Hematopoietic multipotent progenitor cell treated with erythropoietin and hydrocortisone succinate and interleukin-3 and kit ligand, for 17 days (in vitro differentiated cells): ENCODE results near the gene OR6B1.

Source experiments
- DNase-seq: peaks from one replicate; pipeline ENCODE4 v3.0.0-alpha.2; 2015; ENCODE audit warnings: low spot score

OR6B1 gene

GRCh38 chr7:144000020-144000419 lies at the start of gene OR6B1:
OR6B1 (plus strand) TSS chr7:144000320; CDS start chr7:144003997, 3,677 bp downstream.
- no peak for DNase-seq

DNA sequence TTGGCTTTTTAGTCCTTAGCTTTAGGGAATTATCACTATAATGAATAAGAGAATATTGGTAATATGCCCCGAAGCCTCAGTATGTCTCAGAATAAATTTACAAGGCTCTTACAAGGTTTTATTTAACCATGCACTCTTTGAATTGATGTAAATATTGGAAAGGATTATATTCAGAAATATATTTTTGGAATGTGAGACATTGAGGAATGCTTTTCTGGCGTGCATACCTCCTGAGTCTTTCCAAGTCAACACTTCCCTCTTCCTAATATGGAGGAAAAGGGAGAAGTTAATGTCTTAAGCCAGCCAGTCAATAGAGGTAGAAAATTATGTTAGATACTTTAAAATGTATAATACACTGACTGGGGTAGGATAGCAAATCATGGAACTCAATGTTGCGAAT lies 46.7 kb upstream of the OR6B1 start:
- DNase-seq = no peak

DNA sequence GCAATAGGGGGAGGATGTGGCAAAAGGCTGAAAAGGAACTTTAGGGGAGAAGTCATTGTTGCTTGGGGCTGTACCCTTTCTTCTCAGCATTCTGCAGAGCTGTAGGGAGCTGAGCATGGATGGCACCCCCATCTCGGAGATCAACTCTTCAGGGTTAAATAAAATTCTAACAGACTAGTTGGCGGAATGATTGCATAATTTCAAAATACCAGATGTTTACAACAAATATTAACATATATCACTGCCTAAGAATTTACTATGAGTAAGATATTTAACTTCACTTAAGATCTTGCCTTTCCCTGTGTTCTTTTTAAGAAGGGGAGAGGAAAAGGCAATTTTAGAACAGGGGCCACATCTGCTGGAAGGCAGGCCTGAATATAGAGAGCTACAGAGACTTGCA lies 46.0 kb upstream of the OR6B1 start:
- no peak for DNase-seq

DNA sequence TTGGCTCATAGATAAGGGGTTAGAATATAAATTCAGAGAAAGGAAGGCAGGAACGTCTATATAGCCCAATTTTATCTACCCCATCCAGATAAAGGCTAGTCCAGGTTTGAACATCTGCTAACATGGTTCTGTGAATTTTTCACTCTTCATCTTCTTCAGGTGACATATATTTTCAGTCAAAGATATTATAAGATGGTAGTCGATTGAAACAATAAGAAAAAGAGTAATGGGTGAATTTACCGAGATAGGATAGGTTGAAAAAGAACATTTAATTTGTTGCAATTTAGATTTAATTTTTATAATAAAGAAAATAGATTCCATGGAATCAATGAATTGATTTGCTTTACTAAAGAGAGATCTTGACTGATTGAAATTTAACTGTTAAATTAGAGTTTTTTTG lies 45.6 kb upstream of the OR6B1 start, which contains the start of gene OR2F1:
Gene OR2F1, plus strand, starts transcription at position 301 of the 400 bp plus-strand sequence. CDS start 5,127 bp downstream, outside the sequence.
- no peak for DNase-seq

- no peak for DNase-seq
These were observed 41.3 kb upstream of the OR6B1 start for GRCh38 chr7:143958781-143959180.

DNA sequence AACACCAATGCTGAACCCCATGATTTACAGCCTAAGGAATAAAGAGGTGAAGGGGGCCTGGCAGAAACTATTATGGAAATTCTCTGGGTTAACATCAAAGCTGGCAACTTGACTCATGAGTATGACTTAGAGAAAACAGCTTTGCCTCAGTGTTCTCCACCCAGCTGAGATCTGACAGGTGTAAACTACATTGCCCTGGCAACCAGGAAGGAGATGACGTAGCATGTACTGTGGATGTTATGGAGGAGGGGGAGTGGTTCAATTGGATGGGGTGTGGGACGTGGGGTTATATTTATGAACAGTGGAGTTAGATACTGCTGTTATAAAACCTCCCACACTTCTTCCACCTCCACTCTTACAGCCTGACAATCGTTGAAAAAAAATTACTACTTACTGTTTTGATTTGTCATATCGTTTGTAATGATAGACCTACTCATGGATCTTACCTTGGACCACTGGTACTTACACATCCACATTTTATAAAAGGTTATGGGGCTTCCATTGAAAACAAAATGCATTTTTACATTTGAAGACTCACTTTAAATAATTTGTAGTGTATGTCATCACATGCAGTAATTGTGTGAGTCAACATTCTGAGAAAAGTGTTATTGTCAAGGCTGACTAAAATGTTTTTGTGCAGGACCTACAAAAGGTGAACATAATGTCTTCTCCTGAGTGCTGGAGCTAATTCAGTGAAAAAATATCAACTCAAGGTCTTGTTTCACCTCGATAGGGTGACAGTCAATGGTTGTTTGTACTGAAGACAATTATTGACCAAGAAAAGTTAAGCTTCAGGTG lies 39.1 kb upstream of the OR6B1 start:
- no peak for DNase-seq

DNA sequence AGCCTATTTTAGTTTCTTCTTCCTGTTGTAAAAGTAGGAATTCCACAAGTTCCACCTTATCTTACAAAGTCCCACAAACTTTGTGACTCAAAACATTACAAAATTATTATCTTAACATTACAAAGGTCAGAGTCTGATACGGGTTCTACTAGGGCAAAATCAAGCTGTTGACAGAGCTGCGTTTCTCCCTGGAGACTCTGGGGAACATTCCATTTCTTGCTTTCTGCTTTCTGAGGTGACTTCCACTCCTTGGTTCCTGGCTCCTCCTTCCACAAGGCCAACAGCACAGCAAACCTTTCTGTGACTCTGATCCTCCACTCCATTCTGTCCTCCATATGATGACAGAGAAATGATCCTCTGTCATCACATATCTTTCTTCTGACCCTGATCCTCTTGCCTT lies 34.8 kb upstream of the OR6B1 start:
- DNase-seq = no peak

DNA sequence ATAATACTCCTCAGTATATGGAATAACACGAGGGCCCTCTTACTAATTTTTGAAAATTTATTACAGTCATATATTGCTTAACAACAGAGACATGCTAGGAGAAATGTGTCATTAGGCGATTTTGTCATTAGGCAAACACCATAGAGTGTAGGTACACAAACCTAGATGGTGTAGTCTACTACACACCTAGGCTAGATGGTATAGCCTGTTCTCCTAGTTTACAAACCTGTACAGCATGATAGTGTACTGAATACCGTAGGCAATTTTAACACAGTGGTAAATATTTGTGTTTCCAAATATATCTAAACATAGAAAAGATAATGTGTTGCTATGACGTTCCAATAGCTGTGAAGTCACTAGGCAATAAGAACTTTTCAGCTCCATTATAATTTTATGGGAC lies 32.7 kb upstream of the OR6B1 start:
- no peak for DNase-seq

GRCh38 chr7:143973870-143974416 lies 26.2 kb upstream of the OR6B1 start:
- no peak for DNase-seq

DNA sequence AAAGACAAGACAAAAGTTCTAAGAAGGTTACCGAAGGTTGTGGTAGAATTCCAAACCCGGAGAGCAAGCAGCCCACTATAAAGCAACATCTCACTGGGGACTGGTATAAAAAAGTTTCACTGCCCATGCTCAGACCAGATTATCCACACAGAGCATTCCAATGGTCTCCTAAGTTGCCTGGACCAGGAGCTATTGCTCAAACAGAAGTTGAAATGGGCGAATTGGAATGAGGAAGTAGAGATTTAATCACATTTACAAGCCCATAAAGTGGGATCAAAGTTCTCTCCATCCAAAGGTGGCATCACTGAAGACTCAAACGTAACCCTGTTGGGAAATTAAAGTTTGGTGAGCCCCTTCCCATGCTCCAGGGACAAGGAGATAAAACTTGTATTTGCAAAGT lies 25.7 kb upstream of the OR6B1 start:
- no peak for DNase-seq

DNA sequence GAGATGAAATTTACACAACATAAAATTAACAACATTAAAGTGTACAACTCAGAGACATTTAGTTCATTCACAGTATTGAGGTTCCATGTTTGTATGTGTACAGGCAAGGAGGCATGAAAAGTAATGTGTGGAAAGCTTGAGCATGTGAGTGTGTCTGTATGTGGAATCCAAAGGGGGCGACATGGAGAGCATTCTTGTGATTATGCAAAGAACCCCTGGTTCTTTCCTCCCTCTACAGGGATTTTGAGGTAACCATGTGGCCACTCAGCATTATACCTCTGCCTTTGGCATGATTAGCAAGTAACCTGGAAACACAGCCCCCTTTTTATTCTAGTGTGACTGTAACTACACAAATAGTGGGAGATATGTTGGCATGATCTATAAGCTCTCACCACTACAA lies 24.5 kb upstream of the OR6B1 start:
- DNase-seq = no peak

DNA sequence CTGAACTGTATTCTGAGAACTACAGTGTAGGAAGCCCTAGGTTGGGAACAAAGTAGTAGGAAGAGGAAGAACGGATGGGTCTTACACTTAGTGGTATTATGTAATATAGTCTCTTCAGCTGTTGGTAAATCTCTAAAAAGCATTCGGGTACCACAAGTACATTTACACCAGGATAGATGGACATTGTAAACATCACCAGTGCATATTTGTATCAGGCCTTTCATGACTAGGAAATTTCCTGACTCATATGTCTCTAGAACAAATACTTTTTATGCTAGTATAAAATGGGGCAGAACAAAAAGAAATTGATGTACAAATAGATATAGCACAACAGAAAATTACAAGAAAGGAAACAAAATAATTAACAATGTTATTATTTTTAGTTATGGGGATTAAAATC lies 21.5 kb upstream of the OR6B1 start:
- no peak for DNase-seq

GRCh38 chr7:143979359-143979758 lies 20.8 kb upstream of the OR6B1 start:
- no peak for DNase-seq

- DNase-seq = no peak
These were observed 20.1 kb upstream of the OR6B1 start for GRCh38 chr7:143979998-143980397.

DNA sequence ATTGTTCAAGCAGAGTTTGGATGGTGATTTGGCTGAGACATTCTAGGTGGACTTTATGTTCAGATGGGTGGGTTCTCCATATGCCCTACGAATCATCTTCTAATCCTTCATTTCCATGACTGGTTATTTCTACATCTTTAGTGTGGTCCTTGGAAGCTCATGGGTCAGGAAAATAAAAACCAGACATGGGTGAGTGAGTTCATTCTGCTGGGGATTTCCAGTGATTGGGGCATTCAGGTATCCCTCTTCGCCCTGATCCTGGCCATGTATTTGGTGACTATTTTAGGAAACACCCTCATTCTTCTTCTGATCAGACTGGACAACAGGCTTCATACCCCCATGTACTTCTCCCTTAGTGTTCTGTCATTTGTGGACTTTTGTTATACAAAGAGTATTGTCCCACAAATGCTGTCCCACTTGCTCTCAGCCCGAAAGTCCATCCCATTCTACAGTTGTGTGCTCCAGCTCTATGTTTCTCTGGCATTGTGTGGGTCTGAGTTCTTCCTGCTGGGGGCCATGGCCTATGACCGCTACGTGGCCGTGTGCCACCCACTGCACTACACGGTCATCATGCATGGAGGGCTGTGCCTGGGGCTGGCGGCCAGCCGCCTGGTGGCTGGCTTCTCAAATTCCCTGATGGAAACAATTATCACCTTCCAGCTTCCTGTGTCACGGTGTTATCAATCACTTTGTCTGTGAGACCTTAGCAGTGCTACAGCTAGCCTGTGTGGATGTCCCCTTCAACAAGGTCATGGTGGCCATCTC lies 19.2 kb upstream of the OR6B1 start:
- no peak for DNase-seq

DNA sequence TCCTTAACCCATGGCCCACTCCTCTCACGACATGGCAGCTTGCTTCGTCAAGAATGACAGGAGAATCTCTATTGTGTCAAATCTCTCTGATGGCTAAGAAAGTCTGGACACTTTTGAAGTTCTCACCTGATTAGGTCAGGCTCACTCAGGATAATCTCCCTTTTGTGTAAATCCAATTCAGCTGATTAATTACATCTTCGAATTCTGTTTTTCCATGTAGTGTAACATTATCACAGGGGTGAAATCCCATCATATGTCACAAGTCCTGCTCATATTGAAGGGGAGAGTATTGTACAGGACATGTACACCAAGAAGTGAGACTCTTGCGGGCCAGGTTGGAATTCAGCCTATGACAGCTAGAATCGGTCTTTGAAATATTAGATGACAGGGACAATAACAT lies 16.2 kb upstream of the OR6B1 start:
- no peak for DNase-seq

DNA sequence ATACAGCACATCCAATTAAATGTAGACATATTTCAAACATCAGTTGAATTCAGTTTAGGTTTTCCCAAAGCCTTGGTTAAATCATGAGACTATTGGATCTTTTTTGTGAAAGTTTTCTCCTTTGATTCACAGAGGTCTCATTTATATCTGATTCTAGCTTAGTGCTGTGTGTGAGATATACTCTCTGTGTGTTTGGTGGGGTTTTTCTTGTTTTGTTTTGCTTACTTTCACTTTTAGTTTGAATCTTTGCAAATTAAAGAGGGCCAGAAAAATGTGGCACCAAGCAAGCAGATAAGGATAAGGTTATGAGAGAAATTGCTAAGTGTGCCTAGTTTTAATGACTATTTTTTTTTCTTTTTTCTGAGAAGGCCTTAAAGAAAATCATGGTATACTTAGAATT lies 12.6 kb upstream of the OR6B1 start:
- no peak for DNase-seq

GRCh38 chr7:143988976-143989745 lies 11.0 kb upstream of the OR6B1 start:
- no peak for DNase-seq

DNA sequence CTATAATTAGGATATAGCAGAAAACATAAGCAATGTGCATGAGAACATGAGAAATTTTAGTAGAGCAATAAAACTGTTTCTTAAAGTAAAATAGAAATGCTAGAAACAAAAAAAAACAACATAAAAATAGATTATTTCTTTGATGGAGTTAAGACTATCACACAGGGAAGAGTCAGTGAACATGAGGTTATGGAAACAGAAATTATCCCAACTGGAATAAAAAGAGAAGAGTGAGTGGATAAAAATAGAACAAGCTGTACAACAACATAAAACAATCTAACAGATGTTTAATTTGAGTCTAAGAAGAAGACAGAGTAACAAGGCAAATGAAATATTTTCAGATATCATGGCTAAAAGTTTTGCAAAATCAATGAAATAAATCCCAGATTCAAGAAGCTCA lies 7.5 kb upstream of the OR6B1 start:
- DNase-seq = no peak

GRCh38 chr7:143993924-143994323 lies 6.2 kb upstream of the OR6B1 start:
- no peak for DNase-seq

GRCh38 chr7:144001543-144001942 lies 1.4 kb downstream of the OR6B1 start:
- DNase-seq = no peak

DNA sequence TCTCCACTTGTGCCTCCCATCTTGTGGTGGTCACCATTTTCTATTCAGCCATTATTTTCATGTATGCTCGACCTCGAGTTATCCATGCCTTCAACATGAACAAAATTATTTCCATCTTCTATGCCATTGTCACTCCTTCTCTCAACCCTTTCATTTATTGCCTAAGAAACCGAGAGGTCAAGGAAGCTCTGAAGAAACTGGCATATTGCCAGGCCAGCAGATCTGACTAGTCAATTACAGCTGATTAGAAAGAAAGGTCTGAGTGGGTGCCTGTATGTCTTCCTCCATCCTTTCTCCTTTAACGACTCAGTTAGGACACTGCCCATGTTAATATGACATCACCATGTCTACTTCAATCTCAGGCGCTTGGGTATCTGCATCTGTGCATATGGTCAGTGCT lies 4.6 kb downstream of the OR6B1 start:
- no peak for DNase-seq
